Dendritic cell treated with granulocyte-macrophage colony-stimulating factor and Interleukin-4, amounts not matched to agents 40 ng/mL and 50 ng/mL, for 4 days (primary cell): Measurements from ENCODE around the gene HEMGN.

Experiments used
- H3K27ac Mint-ChIP-seq: one replicate; pipeline ENCODE4 v1.8.0; 2022; ENCODE audit warnings: mild to moderate bottlenecking, mixed read lengths
- H3K27me3 Mint-ChIP-seq: one replicate; pipeline ENCODE4 v1.8.0; 2022; ENCODE audit warnings: mild to moderate bottlenecking, mixed read lengths
- H3K36me3 Mint-ChIP-seq: one replicate; pipeline ENCODE4 v1.8.0; 2022; ENCODE audit warnings: low read depth, mixed read lengths
- H3K4me1 Mint-ChIP-seq: one replicate; pipeline ENCODE4 v1.8.0; 2022; ENCODE audit warnings: low read depth, mixed read lengths
- H3K4me3 Mint-ChIP-seq: one replicate; pipeline ENCODE4 v1.8.0; 2022; ENCODE audit warnings: mild to moderate bottlenecking, moderate library complexity, mixed read lengths
- H3K9me3 Mint-ChIP-seq: one replicate; pipeline ENCODE4 v1.8.0; 2022; ENCODE audit warnings: mixed read lengths
- intact Hi-C: fragments of 100-400 bp; cut with micrococcal nuclease; formaldehyde crosslinking; loops from one replicate; pipeline ENCODE4 v1.15.0; 2022

HEMGN gene

GRCh38 chr9:97889941-97890887, 47.8 kb downstream of the HEMGN start:
- H3K4me3 Mint-ChIP-seq: no peak overlapping the region
- intact Hi-C loops: no loop called here
- no peaks in the 10 kb centered on the region for H3K9me3 Mint-ChIP-seq
- no peaks in the 10 kb centered on the region for H3K27me3 Mint-ChIP-seq
- peaks cover under 1% of the 10 kb centered on the region for H3K36me3 Mint-ChIP-seq
- no peak overlapping the region for H3K27ac Mint-ChIP-seq
- H3K4me1 Mint-ChIP-seq: peaks cover 11% of the 10 kb centered on the region

GRCh38 chr9:97880336-97880735, 57.6 kb downstream of the HEMGN start:
- no peaks in the 10 kb centered on the region for H3K9me3 Mint-ChIP-seq
- H3K27me3 Mint-ChIP-seq: peaks cover 26% of the 10 kb centered on the region
- intact Hi-C loops: no loop called here
- H3K4me3 Mint-ChIP-seq: no peak overlapping the region
- H3K4me1 Mint-ChIP-seq: peaks cover 17% of the 10 kb centered on the region
- no peaks in the 10 kb centered on the region for H3K36me3 Mint-ChIP-seq
- no peak overlapping the region for H3K27ac Mint-ChIP-seq
